ENCODE measurements around the gene HTR2C.
A peak's percentile ranks its signal among the peaks of the same experiment; 100 is the strongest.

DNA sequence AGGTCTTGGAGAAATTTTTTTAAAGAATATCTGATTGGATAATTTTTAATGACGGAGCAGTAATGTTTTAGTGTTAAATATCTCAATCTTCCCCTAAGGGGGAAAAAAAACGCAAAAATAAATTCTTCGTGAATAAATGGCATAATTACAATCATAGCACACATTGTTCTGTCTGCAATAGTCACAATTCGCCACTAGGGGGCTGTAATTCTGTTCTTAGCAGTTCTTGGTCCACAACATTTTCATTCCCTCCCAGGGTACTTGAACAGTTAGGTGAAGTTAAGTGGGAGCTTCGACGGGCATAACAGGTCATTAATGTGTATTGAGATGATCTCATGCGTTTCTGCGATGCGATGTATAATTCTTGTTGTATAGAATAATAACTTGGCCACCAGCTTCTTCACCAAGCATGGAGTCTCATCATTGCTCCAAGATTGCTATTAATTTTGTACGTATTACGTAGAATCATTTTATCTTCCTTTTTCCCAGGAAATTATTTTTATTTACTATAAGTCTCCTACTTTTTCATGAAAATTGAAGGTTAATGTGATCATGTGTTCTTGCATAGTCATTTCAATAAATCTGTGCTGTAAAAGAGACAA is 27.2 kb downstream of the HTR2C start:
- TF ChIP-seq, protein P1, sequence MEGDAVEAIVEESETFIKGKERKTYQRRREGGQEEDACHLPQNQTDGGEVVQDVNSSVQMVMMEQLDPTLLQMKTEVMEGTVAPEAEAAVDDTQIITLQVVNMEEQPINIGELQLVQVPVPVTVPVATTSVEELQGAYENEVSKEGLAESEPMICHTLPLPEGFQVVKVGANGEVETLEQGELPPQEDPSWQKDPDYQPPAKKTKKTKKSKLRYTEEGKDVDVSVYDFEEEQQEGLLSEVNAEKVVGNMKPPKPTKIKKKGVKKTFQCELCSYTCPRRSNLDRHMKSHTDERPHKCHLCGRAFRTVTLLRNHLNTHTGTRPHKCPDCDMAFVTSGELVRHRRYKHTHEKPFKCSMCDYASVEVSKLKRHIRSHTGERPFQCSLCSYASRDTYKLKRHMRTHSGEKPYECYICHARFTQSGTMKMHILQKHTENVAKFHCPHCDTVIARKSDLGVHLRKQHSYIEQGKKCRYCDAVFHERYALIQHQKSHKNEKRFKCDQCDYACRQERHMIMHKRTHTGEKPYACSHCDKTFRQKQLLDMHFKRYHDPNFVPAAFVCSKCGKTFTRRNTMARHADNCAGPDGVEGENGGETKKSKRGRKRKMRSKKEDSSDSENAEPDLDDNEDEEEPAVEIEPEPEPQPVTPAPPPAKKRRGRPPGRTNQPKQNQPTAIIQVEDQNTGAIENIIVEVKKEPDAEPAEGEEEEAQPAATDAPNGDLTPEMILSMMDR (IDR thresholded peaks at IDR 0.05) = peak; percentile 42 to 88 (median 60)
- no peak for TF ChIP-seq POLR2A (IDR thresholded peaks at IDR 0.05)
